Right lobe of liver (tissue), 6 donors: Measurements from ENCODE around the gene KAZN. TPM values are rescaled to one million over a fixed set of nuclear protein-coding genes. Genes with fewer than 3 reads are reported as not detected.

Experiments
- ATAC-seq, 4 donors: fragments of 200-7000 bp; cut with Tn5 transposase; one replicate each; pipeline ENCODE4 v1.9.1; 2020; ENCODE audit warnings: mild to moderate bottlenecking in 4 of 4, moderate library complexity in 4 of 4
- DNase-seq, 3 donors: peaks; one replicate each; pipeline ENCODE4 v3.0.0-alpha.2; 2020
- H3K27ac ChIP-seq, 3 donors: fragments of 200-600 bp; one replicate each; pipeline ENCODE4 v1.8.0; 2022
- H3K27me3 ChIP-seq, 2 donors: fragments of 200-600 bp; one replicate each; pipeline ENCODE4 v1.8.0; 2022
- H3K36me3 ChIP-seq, 4 donors: fragments of 200-600 bp; sonication (generic) in 1 of 4; one replicate each; pipeline versions ENCODE4 v1.5.1 to v1.8.0; 2017 to 2022; ENCODE audit warnings: control low read depth in 1 of 4
- H3K4me1 ChIP-seq, 4 donors: fragments of 200-600 bp; sonication (generic) in 1 of 4; one replicate each; pipeline versions ENCODE4 v1.5.1 to v1.8.0; 2017 to 2022; ENCODE audit warnings: control low read depth in 1 of 4
- H3K4me3 ChIP-seq, 3 donors: fragments of 200-600 bp; one replicate each; pipeline ENCODE4 v1.8.0; 2022
- H3K9me3 ChIP-seq, 4 donors: fragments of 200-600 bp; sonication (generic) in 1 of 4; one replicate each; pipeline versions ENCODE4 v1.5.1 to v1.8.0; 2017 to 2022; ENCODE audit warnings: control low read depth in 1 of 4
- CTCF ChIP-seq, 4 donors: fragments of 200-600 bp in 3 of 4; fragments of 450-650 bp in 1 of 4; IDR thresholded peaks; one replicate each; pipeline versions ENCODE4 v1.5.1 to v1.8.0; 2016 to 2022; ENCODE audit warnings: antibody characterized with exemption in 4 of 4, mild to moderate bottlenecking in 2 of 4
- POLR2A ChIP-seq: fragments of 450-650 bp; IDR thresholded peaks from one replicate; pipeline ENCODE4 v1.6.1; 2017; ENCODE audit warnings: antibody characterized with exemption, mild to moderate bottlenecking
- WGBS: methylation state at CpG from one replicate; pipeline ENCODE4 v1.1.6; 2018; ENCODE audit warnings: low coverage, low lambda C conversion rate; ENCODE audit not compliant: insufficient coverage; ENCODE audit errors: missing lambda C conversion rate; 5-methylcytosine and 5-hydroxymethylcytosine counted together
- intact Hi-C, 2 donors: fragments of 100-400 bp; cut with DNase I; formaldehyde crosslinking; loops; one replicate each; pipeline versions ENCODE4 v1.11.2 to v1.14.1; 2022
- total RNA-seq, 6 experiments: library from RNA; depleted of rRNA in 2 of 6; stranded (reverse); fragments of >200 nt in 2 of 6; fragmentation: NEBNext Ultra II Directional in 3 of 6; extraction: Animal tissue kit (Norgen Biotek cat#: 25700) in 3 of 6; gene quantifications; one replicate each; pipeline versions ENCODE4 v1.1.0 to v1.2.4, GENCODE V29; 2016 to 2023
- donor health status: DM: no; HTN: yes; CAD: no.
- donor health status: DM: no; HTN: no; CAD: no.
- donor health status: DM: no; HTN: no; CAD: no.
- donor health status: DM: no; HTN: yes; CAD: no.
- donor health status: DM: no; HTN: yes; CAD: no.

The KAZN gene
- total RNA-seq, 6 experiments from 2014 or later = 1.5 to 7.2 (median 2.7) TPM

GRCh38 chr1:15120251-15120945, 521.9 kb downstream of the KAZN start:
- no peaks in the 10 kb centered on the region for H3K36me3 ChIP-seq
- no peaks in the 10 kb centered on the region for H3K4me1 ChIP-seq
- TF ChIP-seq CTCF (IDR thresholded peaks at IDR 0.05) = no peak
- TF ChIP-seq POLR2A = no peak
- 86% methylated on average over 5 of the region's 13 CpGs for WGBS
- H3K4me3 ChIP-seq = no peak overlapping the region
- no peak for DNase-seq
- H3K27ac ChIP-seq = no peak overlapping the region
- H3K27me3 ChIP-seq = no peaks in the 10 kb centered on the region
- intact Hi-C loops = loop anchor here in 1 of 2 donors (10.0 kb wide), 2 partner anchors 154 to 184 kb away; no protein-coding TSS in a partner anchor
- H3K9me3 ChIP-seq = no peaks in the 10 kb centered on the region
- no peak for ATAC-seq

- Histone ChIP-seq H3K27me3 (no peaks in the 10 kb centered on the region), H3K36me3 (no peaks in the 10 kb centered on the region), H3K4me3 (no peak overlapping the region), H3K4me1 (no peaks in the 10 kb centered on the region), H3K9me3 (no peaks in the 10 kb centered on the region), H3K27ac (no peak overlapping the region)
- no peak for TF ChIP-seq POLR2A
- no peak for TF ChIP-seq CTCF (IDR thresholded peaks at IDR 0.05)
- intact Hi-C loops = loop anchor here in 1 of 2 donors (10.0 kb wide), 2 partner anchors 152 to 182 kb away; no protein-coding TSS in a partner anchor
- no peak for DNase-seq
- 66% methylated on average over 5 of the region's 7 CpGs for WGBS
- no peak for ATAC-seq
Observed at GRCh38 chr1:15122331-15122730, 523.8 kb downstream of the KAZN start.

- DNase-seq (no peak), ATAC-seq (no peak)
- no peaks in the 10 kb centered on the region for H3K4me1 ChIP-seq
- intact Hi-C loops = loop anchor here in 1 of 2 donors (10.0 kb wide), 2 partner anchors 152 to 182 kb away; no protein-coding TSS in a partner anchor
- no peak overlapping the region for H3K27ac ChIP-seq
- H3K9me3 ChIP-seq = no peaks in the 10 kb centered on the region
- TF ChIP-seq CTCF (IDR thresholded peaks at IDR 0.05) (no peak), POLR2A (no peak)
- 73% methylated on average over 2 of the region's 5 CpGs for WGBS
- H3K27me3 ChIP-seq = no peaks in the 10 kb centered on the region
- no peaks in the 10 kb centered on the region for H3K36me3 ChIP-seq
- H3K4me3 ChIP-seq = no peak overlapping the region
Observed at GRCh38 chr1:15123270-15123669, 524.8 kb downstream of the KAZN start.

GRCh38 chr1:15123925-15124324, 525.4 kb downstream of the KAZN start:
- intact Hi-C loops = loop anchor here in 1 of 2 donors (10.0 kb wide), 2 partner anchors 151 to 181 kb away; no protein-coding TSS in a partner anchor
- ATAC-seq (no peak), DNase-seq (no peak)
- TF ChIP-seq CTCF (IDR thresholded peaks at IDR 0.05) (no peak), POLR2A (no peak)
- no peak overlapping the region for H3K4me3 ChIP-seq
- no peaks in the 10 kb centered on the region for H3K36me3 ChIP-seq
- H3K27ac ChIP-seq = no peak overlapping the region
- H3K9me3 ChIP-seq = no peaks in the 10 kb centered on the region
- 40% methylated on average over 1 of the region's 9 CpGs for WGBS
- H3K27me3 ChIP-seq = no peaks in the 10 kb centered on the region
- H3K4me1 ChIP-seq = no peaks in the 10 kb centered on the region
